Peyer's patch (tissue), 4 donors: ENCODE data around the gene ENAH.

Source experiments
- POLR2A ChIP-seq, 2 donors: fragments of 450-650 bp; IDR thresholded peaks; one replicate each; pipeline ENCODE4 v1.5.1; 2017; ENCODE audit warnings: antibody characterized with exemption in 2 of 2, mild to moderate bottlenecking in 2 of 2, moderate library complexity in 2 of 2
- TF ChIP-seq, protein P1 (sequence below), 6 experiments: fragments of 450-650 bp in 4 of 6; fragments of 200-600 bp in 2 of 6; sonication (generic) in 1 of 6; IDR thresholded peaks; one replicate each; pipeline ENCODE4 v1.5.1; 2017 to 2019; ENCODE audit warnings: antibody characterized with exemption in 6 of 6, mild to moderate bottlenecking in 3 of 6, moderate library complexity in 1 of 6

DNA sequence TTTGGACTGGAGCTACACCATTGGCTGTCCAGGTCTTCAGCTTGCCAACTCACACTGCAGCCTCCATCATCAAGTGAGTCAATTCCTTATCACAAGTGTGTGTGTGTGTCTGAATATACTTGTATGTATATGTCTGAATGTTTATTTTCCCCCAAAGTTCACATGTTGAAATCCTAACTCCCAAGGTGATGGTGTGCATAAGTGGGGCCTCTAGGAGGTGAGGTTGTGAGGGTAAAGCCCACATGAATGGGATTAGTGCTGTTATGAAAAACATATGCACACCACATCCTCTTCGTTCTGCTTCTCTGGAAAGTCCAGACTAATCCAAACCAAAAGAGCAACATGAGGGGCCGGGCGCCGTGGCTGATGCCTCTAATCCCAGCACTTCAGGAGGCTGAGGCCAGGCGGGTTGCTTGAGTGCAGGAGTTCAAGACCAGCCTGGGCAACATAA is 176.4 kb downstream of the ENAH start:
- TF ChIP-seq, protein P1, sequence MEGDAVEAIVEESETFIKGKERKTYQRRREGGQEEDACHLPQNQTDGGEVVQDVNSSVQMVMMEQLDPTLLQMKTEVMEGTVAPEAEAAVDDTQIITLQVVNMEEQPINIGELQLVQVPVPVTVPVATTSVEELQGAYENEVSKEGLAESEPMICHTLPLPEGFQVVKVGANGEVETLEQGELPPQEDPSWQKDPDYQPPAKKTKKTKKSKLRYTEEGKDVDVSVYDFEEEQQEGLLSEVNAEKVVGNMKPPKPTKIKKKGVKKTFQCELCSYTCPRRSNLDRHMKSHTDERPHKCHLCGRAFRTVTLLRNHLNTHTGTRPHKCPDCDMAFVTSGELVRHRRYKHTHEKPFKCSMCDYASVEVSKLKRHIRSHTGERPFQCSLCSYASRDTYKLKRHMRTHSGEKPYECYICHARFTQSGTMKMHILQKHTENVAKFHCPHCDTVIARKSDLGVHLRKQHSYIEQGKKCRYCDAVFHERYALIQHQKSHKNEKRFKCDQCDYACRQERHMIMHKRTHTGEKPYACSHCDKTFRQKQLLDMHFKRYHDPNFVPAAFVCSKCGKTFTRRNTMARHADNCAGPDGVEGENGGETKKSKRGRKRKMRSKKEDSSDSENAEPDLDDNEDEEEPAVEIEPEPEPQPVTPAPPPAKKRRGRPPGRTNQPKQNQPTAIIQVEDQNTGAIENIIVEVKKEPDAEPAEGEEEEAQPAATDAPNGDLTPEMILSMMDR (IDR thresholded peaks at IDR 0.05) = no peak
- no peak for TF ChIP-seq POLR2A (IDR thresholded peaks at IDR 0.05)
